GM21423 (cell line): ENCODE data around the gene SORBS1.
"Not testable (repeated sequence)": the region's sequence is repeated elsewhere in the genome, so short reads cannot be mapped to it uniquely, and the experiment has no call there.

ENCODE experiments used
- ATAC-seq: cut with Tn5 transposase; IDR thresholded peaks from one replicate; pipeline ENCODE4 v1.9.1; 2021; ENCODE audit warnings: mild to moderate bottlenecking, moderate library complexity; ENCODE audit not compliant: unreplicated experiment

The SORBS1 gene

DNA sequence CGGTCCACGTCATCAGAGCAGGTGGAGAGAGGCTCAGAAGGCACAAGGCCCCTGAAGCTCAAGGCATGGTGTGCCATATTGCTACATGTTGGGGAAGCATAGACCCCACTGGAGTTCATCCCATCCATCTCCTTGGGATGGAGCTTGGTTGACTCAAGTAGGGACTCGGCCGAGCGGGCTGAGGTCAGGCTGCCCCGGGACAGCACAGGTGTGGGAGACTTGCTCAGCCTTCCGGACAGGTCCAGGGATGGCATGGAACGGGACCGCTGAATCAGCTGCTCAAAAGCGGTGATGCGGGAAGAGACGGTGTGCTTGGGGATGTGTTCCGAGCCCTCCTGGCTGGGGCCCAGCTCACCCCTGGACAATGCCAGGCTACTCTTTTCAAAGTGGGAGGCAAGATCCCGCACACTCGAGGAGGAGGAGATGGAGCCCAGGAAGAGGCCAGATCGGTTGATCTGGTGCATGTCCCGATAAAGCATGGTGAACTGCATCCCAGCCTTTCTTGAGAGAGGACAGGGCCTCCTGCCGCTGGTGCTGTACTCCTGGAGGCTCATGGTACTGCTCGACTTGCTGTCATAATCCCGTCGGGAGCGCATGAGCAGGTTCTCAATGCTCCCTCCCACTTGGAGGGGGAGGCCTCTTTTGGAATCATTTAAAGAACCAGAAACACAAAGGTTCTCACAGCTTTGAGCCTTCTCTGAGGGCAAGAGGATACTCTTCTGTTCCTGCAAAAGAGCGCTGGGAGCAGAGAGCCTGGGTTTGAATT, 204.8 kb downstream of the SORBS1 start:
- ATAC-seq = no peak

DNA sequence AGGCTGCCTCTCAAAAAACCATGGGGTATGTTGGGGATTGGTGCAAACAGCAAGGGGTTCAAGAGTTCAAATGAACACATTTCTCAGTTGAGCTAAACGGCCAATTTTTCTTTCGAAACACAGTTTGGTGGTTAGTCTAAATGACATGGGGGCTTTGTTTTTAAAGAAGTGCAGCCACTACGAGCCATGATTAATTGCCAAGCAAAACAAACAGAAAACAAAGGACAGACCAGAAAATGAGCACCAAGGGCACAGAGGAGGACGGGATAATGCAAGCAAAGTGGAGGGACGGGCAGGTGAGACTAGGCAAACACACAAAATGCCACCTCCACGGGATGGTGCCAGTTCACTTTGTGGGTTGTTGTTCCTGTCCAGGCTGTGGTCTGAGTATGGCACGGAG, 205.9 kb downstream of the SORBS1 start:
- ATAC-seq = no peak

DNA sequence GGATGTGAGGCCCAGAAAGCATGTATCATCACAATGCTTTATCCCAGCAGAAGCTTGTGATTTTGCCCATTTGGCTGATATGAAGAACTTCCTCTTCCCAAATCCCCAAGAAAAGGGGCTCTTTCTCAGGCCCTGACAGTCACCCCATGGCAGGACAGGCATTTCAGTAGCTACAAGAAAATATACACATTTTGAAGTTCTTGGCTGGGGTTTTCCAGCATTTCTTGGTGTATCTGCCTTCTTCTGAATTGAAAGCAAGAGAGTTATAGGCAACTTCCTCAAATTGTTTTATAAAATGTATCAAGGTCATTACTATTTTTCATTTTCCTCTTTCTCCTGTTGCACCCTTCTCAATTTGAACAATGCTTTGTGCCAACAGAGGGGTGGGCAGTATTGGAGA, 207.1 kb downstream of the SORBS1 start:
- ATAC-seq = no peak

DNA sequence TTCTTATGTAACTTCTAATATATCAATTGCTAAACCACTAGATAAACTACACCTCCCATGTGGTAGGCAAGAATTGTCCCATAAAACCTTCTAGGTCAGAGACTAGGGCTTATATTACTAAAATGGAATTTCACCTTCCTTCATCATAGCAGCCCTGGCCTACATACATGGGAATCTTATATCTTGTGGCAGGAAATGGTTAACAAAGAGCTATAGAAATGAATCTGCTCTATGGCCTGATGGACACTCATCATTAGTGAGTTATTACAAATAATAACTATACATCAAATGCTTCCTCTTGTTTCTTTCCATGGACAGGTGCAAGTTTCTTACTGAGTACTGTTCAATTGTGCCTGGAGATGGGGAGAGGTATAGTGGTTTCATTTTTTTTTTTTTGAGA, 208.0 kb downstream of the SORBS1 start:
- ATAC-seq = no peak

DNA sequence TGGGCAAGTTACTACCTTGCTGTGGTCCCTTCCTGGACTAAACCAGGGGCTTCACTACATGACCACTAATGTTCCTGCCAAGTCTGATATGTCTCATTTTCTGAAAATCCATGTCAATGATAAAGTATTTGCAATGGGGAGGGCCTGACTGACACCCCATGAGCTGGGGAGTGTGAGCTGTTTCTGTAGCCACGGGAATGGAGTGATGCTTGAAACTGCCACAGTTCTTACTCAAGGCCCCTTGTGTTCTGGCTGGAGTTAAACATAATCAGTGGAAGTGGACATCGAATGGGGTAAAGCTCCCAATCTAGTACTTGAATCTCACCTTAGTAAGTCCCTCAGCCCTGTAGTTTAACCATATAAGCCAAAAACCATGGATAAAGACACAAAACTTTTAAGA, 208.5 kb downstream of the SORBS1 start:
- no peak for ATAC-seq

DNA sequence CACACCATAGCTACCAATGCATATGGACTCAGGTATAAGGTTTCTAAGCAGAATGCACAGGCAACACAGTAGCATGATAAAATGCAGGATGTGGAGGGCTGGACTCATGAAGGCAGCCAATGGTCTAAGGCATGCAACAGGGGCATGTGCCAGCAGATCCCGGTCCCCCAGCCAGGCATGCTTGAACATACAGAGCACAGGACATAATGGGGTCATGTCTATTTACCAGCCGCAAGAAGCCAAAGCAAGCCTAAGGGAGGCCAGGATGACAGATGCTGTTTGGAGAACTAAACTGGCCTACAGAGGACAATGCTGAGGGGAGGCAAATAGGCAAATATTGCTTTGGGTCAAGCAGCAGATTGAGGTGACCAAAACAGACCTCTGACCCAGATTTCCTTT, 210.3 kb downstream of the SORBS1 start:
- no peak for ATAC-seq

DNA sequence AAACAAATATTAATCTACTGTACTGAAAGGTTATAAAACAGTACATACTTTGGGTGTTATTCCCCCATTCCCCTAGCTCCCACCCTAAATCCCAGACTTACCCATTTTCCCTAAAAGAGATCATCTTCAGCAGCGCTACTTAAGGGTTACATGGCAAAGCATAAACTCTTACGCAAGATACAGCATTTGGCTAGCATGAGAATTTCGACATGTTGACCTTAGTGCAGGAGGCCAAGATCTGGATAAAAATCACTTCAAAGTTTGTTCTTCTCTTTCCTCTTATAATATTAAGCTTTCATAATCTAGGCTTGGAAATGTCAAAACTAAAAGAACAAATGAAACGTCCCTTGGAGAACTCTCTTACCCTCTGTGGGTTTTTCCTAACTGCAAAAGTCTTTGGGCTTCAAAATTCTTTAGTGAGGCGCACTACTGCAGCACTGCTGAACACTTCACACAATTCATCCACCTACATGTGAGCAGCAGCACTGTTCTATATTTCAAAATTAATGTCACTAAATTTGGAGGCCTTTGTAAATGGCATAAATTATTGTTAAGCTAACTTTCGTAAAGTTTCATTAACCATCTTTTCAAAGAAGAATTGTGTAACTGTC, 210.8 kb downstream of the SORBS1 start:
- no peak for ATAC-seq

DNA sequence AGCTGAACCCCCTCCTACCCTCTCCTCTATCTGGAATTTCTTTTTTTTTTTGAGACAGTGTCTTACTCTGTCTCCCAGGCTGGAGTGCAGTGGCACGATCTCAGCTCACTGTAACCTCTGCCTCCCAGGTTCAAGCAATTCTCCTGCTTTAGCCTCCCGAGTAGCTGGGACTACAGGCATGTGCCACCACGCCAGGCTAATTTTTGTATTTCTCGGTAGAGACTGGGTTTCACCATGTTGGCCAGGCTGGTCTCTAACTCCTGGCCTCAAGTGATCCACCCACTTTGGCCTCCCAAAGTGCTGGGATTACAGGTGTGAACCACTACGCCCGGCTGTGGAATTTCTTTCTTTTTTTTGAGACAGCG, 213.8 kb downstream of the SORBS1 start:
- not testable (repeated sequence) for ATAC-seq

DNA sequence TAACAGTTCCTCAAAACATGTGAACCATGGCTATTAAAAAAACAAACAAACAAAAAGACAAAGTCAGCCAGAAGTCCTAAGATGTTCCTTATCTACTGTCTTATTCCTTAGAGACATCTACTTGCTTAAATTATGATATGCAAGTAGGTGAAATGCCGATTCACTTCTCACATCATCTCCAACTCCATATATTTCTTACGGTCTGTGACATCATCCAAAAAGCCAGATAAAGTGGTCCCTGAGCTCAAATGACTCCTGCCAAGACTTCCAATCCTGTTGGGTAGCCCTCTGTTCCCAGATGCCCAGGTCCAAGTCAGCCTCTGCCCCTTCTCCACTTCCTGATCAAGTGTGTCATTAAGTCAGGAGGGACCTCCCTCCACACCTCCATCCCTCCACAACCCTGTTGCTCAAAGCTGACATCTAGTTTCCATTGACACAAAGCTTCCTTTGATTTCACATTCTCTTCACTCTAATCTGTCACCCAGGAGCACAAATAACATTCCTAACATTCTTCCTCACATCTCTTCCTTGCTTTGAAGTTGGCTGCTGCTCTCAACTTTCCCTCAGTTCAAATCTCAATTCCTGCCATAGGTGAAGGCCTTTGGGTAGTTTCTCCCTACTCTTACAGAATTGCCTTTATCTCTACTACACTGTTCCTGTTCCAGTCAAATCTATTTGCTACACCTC, 214.3 kb downstream of the SORBS1 start:
- no peak for ATAC-seq

DNA sequence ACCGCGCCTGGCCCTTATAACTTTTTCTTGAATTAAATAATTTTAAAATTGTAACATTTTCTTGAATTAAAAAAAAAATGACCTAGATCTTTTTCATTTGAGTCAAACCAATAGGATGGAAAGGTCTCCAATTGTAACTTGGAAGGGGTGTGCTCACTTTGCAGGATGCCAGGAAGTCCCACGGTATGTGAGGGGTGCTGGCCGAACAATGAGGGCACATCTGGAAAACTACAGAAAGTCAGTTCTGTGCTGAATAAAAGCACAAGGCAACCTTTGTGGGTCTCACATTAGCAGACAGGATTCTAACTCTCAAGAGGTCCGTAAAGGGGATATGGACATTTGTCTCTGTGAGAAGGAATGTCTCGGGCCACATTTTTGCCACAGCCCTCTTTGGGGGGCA, 217.6 kb downstream of the SORBS1 start:
- ATAC-seq = no peak

DNA sequence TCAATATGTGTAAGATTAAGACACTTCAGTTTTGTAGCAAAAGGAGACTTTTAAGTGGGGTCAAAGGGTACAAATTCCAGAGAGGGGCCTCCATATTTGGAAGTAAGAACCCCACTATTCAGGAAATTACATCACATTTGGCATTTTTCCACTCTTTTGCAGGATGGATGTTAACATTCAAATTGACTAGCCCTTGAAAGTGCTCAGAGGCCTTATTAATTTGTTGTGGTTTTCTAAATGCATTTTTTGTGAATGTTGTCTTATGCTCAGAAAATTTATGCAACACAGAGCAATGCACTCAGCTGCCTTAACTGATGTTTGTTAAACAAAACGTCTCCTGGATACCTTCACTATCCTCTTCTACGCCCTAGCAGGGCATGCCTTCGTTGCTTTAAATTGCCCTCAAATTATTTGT, 219.4 kb downstream of the SORBS1 start:
- no peak for ATAC-seq

DNA sequence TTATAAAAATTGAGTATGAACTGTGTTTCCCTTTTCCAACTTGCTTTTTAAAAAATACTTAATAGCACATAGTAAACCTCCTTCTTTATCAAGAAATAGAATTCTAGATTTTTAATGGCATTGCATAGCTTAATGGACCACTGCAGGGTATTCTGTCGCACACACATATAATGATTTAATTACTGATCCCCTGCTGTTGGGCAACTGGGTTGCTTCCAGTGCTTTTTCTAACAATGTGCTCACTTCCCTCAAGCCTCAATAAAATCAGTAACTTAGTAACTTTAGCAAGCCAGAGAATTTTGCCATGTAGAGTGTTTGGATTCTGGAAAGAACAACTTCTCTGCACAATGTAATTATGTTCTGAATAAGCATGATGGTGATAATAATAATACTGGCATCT, 221.3 kb downstream of the SORBS1 start:
- no peak for ATAC-seq

DNA sequence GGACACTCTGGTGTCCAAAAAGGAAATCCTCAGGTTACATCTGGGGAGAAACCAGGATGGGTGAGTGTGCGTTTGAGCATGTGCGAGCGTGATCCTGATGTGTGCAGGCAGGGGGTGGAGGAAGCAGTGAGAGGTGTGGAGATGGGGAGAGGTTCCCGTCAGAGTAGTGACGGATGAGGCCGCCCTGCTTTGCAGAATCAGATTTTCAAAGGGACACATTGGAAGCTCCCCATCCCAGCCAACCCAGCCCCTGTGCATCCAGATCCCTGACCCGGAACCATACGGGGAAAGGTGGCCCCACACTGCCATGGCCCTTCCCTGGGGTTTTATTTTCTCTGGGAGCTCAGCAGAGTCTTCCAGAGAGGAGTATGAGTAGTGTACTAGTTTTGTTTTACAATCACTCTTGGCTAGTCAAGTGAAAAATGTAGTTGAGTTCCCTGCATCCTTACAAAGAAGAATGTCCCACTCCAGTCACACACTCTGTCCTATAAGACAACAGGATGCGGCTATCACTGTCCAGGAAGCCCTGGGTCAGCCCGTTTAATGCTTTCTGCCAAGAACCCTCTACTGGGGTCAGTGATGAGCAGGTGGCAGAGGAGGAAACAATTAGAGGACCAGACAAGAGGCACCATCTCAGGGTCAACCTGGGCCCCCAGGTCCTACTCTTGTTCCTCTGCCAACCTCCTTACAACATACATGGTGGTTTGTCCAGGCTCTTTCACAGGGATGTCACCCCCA, 223.6 kb downstream of the SORBS1 start:
- ATAC-seq = no peak

DNA sequence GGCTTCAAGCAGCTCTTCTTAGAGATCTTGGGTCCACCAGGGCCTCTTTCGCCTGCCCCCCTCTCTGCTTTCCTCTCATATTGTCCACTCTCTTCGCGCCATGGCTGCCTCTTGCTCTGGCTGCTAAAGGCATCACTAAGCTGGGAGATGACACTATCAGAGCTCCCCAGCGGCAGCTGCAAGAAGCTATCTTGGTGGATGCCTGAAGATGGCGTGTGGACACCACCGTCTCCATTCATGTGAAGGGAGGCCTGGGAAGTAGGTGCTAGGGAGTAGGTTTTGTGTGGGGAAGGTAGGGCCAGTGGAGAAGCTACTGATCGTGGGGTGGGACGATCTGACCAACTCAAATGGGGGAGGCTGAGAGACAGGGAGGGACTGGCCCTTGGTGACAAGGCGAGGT, 224.5 kb downstream of the SORBS1 start:
- ATAC-seq = no peak

DNA sequence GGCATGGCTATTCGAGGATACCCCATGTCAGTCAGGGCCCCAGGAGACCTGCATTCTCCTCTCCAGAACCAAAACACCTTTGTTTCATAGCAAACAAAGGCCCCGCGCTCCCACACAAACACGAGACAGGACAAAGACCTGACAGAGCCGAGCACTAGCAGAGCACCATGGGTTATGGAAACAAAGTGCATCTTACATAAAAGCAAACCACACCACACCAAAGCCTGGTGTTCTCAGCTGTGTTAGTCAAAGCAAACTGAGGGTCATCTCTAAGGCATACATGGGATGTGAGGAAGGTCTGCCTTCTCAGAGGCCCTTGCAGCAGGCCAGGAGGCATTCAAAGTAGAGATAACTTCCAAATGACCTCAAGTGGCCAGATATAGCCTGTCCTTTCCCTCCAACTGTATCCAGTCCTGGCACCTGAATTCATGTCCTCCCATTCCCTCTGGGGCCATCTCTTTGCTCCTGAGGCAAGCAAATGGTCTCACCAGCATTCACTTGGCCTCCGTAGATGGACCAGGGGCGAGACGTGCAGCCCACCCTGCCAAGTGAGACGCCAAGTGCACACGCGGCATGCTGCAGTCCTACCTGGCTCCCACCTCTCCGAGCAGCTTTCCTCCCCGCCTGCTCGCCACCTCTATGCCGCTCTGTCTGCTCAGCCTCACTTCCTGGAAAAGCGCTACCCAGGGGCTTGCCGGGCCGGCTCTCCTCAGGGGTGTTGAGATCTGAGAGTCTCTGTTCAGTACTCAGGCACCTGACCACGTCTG, 225.1 kb downstream of the SORBS1 start:
- no peak for ATAC-seq

DNA sequence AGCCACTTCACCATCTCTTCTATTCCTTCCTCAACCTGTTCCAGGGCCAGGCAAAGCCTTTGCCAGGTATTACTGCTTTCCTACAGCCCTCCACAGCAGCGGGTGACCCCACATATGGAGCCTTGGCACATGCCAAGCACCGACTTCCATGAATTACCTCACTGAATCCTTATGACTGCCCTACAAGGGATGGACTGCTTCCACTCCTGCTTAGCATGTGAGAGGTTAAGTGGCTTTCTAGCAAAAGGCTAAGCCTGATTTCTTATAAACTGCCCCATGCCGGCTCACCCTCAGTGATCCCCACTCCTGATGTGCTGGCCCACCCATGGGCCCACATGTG, 226.4 kb downstream of the SORBS1 start:
- no peak for ATAC-seq

DNA sequence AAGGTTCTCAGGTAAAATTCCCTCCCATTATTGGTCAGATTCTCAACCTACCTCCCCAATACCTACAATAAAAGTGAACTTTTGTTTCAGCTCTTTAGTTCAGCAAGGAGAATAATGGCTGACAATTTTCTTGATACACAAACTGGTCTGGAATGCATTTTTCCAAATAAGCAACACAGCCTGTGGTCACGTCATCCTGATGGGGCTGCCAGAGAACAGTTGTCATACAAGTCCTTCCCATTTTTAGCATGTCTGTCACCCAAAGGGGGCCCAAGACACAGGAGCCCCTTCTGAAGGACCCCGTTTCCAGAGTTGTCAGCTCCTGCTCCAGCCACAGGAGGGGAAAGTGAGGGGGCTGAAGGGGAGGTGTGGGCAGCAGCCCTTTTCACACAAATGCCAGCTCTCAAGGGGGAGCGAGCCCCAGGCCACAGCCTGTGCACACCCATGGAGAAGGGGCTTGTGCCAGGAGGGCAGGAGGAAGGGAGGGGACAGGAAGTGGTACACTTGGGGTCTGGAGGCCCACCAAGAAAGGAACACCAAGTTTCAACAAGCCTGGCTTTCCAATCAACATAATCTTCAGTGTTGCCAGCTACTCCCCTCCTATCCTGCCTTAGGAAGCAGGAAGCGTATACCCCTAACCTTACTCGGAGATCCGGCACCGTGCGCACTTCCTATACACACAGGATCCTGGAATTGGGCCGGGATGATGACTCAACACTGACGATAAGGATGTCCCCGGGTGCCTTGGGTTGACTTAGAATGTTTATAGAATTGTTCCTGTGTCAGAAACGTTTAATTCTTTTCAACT, 227.0 kb downstream of the SORBS1 start:
- no peak for ATAC-seq

DNA sequence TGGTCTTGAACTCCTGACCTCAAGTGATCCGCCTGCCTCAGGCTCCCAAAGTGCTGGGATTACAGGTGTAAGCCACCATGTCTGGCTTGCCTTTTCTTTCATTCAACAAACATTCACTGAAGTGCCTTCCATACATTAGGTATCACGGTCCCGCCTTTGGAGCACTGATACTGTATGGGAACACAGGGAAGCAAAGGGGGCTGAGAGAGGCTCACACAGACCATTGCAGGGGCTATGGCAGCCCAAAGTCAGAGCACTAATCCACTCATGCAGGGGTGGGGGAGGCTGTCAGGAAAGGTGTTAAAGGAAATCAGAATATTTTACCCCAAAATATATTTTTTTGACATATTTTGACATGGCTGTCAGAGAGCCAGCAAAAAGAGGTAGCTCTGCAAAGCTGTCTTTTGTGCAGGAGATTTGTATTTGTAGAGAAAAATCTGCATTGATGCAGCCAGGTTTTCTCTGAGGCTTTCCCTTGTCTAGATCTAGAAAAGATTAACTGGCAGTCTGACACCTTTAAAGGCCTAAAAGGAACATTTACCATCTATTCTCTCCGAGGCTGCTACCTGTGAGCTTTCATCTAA, 228.4 kb downstream of the SORBS1 start:
- no peak for ATAC-seq

DNA sequence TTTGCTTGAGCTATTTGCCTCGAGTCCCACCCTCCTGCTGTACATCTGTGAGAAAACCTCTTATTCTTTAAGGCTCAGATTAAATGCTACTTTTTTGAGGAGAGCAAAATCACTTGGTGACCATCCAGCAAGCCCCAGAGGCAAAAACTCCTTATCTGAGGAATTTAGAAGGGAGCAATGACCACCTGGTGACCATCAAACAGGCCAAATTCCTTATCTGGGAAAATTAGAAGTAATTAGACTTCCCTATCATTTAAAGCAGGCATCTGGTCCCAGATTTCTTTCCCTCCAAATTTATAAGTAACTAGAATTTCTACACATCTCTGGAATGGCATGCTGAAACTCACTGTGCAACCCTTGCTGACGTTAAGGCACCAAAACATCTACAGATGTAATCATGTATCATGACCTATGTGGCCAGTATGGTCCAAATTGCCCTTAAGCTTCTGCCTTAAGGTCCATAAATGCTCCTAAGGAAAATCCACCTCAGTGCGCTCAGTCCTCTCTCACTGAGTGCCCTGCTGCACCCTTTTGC, 229.5 kb downstream of the SORBS1 start:
- no peak for ATAC-seq
